ENCODE results near the gene PRELP.
"Not testable (repeated sequence)": the region's sequence is repeated elsewhere in the genome, so short reads cannot be mapped to it uniquely, and the experiment has no call there.

The PRELP gene

GRCh38 chr1:203454986-203455471 is 20.6 kb upstream of the PRELP start:
- DNase-seq, result no peak

DNA sequence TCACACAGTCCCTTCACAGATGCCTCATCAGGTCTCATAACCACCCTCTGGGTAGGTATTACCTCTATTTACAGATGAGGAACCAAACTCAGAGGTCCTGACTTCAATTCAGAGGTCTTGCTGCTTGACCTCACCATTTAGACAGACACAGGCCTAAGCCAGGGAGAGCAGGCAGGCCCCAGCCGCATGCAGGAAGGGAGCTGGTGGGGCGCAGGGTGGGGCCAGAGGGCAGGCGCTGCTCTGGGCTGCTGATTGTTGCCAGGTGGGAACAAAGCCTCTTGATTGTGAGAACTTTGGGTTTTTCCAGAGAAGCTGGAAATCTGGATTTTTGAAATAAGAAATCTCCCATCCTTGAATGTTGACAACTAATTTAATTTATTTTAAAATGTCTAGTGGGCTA is 19.9 kb upstream of the PRELP start:
- DNase-seq, result no peak

GRCh38 chr1:203456577-203456976 is 19.0 kb upstream of the PRELP start:
- DNase-seq, result no peak

- DNase-seq, result no peak
These were observed 17.5 kb upstream of the PRELP start for GRCh38 chr1:203458078-203458477.

DNA sequence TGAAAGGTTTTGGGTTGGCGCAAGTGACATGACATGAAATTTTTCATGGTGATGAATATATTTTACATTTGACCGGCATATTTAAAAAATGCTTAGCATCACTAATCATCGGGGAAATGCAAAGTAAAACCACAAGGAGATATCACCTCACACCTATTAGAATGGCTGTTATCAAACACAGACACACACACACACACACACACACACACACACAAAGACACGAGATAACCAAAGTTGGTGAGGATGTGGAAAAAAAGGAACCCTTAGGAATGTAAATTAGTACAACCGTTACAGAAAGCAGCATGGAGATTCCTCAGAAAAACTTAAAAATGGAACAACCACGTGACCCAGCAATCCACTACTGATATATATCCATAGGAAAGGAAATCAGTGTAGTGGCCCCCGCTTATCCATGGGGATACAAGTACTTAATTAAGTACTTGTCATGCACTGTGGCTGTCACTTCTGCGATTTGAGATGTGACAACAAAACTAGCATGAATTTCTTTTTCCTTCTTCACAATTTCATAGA is 15.9 kb upstream of the PRELP start:
- no peak for DNase-seq

GRCh38 chr1:203461717-203462116 is 13.9 kb upstream of the PRELP start:
- DNase-seq, result no peak

DNA sequence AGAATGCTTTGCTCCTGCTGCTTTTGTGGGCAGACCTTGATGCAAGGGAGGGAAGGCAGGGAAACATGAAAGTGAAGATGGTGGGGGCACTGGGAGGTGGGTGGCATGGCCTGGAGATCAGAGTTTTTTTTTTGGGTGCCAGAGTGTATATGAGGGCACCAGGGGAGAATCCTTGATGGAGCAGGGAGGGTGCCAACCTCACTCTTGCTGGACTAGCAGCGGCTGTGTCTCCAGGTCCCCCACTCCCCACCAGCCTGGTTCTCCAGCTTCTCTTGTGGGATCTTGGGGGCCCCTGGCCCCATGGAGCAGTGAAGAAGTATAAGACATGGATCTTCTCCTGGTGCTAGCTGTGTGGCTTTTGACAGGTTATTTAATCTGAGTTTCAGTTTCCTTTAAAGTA is 13.5 kb upstream of the PRELP start:
- no peak for DNase-seq

GRCh38 chr1:203462878-203463277 is 12.7 kb upstream of the PRELP start:
- DNase-seq, result no peak

- peak in 1 of 2 donors; percentile 5 for DNase-seq
These were observed 12.0 kb upstream of the PRELP start for GRCh38 chr1:203463469-203464062.

DNA sequence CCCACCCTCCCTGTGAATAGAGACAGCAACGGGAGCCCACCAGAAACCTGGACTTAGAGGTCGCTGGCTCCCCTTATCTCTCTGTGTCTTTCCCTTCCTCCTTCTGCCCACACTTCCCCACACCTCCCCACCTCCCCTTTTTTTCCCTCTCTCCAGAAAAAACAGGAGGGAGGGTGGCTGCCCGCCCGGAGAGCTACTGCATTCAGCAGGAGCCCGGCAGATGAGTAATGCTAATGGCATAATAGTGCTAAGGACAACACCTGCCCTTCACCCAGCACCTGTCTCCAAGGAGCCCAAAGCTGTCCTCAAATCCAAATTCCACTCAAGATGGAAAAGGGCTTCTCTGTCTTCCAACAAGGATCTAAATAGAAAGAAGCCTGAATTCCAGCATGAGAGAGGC is 11.4 kb upstream of the PRELP start:
- no peak for DNase-seq

- no peak for DNase-seq
These were observed 10.9 kb upstream of the PRELP start for GRCh38 chr1:203464743-203465142.

DNA sequence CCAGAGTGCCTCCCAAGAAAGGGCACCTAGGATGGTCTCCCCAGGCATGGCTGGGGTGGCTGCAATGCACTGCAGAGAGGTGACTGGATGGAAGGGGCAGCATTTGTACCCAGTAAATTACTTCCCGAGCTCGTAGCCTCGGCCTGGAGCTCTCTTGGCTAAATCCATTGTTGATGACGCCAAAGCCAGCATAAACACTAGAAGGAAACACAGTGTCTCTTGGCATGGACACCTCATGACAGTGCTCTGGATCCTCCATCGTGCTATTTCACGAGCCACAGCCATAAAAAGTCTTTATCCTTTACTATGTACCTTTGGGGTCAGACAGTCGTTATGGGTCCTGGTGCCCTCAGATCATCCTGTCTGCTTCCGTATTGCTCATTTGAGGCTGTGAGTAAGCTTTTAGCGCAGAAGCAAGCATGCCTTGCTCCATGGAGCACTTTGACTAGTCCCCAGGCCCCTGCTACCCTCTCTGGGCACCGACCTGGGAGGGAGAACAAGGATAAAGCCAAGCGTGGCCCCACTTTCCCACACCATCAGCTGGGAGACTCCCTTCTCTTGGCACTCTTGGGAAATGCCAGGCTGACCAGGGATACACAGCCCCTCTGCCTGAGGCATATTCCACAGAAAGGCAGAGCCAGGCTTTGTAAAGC is 10.3 kb upstream of the PRELP start:
- DNase-seq, result no peak

DNA sequence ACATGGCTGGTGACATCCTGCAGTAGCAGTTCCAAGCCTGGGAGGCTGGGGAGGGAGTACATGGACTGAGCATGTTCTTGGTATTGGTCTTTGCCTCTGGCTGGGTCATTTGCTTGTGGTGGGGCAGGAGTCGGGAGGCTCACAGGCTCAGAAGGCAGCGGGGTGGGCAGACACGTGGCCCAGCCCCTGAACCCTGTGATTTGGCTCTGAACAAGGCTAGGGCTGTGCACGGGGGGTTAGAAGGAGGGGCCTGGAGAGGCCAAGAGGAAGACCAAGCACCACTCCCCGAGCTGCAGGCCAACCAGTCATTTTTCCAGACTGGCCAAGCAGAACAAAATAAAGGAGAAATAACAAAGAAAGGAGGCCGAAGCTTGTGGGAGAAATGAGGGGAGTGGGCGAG is 9.7 kb upstream of the PRELP start:
- no peak for DNase-seq

GRCh38 chr1:203466906-203467549 is 8.6 kb upstream of the PRELP start:
- DNase-seq, result not testable (repeated sequence)

- no peak for DNase-seq
These were observed 8.1 kb upstream of the PRELP start for GRCh38 chr1:203467550-203467921.

- no peak for DNase-seq
These were observed 7.3 kb upstream of the PRELP start for GRCh38 chr1:203468326-203468725.

DNA sequence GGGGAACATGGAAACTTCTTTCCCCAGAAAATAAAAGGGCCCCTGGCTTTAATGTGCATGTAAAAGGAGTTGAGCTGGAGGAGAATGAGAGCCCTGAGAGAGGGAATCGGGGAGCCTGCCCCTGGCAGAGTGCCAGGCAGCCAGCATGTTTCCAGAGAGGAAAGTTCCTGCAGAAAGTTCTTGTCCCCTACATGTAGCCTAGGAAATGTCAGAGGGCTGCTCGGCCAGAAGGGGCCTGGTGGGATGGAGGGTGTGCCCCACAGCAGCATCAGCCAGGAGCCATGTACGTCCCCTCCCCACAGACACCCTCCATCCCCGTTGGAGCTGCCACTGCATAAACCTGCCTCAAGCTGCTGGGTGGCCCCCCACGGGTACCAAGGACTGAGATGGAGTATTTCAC is 5.4 kb upstream of the PRELP start:
- DNase-seq, result no peak

DNA sequence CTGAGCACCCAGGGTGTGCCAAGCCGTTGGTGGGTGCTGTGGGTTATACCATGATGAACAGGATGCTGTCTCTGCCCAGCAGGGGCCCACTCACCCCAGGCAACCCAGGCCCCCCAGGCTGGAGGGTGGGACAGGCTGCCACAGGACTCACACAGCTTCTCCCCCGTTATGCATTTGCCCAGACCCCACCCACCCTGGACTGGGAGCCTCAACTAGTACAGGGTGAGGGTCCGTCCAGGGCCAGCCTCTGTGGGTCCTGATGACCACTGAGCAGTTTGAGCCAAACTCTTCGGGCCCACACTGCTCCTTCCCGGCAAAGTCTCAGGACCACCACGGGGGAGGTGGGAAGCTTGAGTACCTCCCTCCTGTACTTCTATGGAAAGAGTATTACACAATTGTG is 3.8 kb upstream of the PRELP start:
- DNase-seq, result no peak

DNA sequence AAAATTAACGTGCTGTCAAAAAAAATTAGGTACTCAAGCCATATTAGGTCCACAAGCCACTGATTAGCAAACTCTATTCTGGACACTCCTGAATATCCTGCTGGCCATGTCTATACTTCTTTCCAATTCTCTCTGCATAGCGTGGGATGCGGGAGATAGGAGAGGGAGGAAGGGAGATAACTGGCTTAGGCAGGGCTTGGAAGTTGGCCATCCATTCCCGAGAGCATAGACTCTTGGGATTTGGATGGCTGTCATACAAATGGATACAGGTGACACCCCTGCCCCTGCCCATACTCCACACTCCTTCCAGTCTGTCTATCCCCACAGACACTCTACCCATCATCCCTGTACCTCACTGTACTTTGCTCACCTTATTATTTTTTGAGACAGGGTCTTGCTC is 2.3 kb upstream of the PRELP start:
- DNase-seq, result no peak

DNA sequence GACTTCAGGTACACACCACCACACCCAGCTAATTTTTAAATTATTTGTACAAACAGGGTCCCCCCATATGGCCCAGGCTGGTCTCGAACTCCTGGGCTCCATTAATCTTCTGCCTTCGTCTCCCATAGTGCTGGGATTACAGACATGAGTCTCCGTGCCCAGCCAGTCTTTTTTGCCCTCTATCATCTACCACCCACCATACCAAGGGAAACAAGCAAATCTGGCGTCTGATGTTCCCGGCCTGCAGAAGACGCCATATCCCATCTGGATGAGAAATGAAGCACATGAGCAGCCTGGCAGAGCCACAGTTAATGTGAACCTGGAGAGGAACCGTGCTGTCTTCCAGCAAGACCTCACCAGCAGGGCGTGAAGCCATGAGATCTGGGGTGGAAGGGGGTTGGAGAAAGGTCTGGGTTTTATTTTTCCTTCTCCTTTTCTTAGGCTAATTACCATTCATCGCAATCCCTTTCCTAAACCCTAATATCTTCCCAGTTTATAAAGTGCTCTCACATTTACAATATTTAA is 1.8 kb upstream of the PRELP start:
- DNase-seq, result no peak

DNA sequence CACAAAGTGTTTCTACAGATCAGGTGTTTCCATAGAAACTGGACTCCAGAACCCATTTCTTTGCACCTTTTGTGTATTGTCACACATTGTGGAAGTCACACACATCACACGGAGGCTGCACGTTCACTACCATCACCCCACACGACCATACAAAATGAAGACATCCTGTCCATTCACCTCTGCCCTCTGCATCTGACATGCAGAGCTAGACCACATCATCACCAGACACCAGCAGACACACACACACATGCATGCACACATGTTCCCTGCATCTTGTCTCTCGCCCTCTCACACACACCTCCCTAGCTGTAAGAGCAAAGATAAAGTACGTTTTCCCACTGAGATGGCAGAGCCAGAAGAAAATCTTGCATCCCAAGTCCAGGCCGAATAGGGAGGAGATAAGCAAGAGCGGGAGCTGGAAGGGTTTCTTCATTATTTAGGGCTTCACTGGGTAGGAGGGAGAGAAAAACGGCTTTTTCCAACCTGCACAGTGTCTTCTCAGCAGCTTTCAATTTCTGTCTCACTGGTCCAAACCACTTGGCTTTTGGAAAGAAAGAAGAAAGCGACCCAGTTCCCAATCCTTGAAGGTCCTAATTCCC is 709 bp downstream of the PRELP start:
- DNase-seq, result no peak

- peak in 1 of 2 donors; percentile 8 for DNase-seq
These were observed 2.1 kb downstream of the PRELP start for GRCh38 chr1:203477748-203478147.

DNA sequence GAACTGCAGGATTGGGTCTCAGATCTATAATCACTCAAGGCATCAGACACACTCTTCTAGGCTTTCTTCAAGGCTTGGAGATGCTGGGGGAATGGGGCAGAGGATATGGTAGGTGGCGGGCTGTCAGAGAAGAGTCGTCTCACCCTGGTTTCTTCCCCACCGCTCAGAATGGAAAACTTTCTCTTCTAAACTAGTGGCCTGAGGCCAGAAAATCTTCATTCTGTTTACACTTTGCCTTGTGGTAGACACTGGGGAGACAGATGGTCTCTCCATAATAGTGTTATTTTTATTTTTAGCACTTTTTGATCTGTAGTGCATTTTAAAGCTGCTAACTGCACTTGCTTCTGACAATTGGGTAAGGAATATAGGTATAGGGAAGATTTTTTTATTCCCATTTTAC is 2.6 kb downstream of the PRELP start:
- no peak for DNase-seq
